DOHH2 (cell line): ENCODE results near the gene BRD8.

ENCODE experiments used
- EZH2phosphoT487 ChIP-seq: fragments of 200-600 bp; sonication (generic); IDR thresholded peaks from 2 replicates; pipeline ENCODE4 v1.6.1; 2017; ENCODE audit warnings: borderline replicate concordance, mild to moderate bottlenecking, antibody characterized with exemption, low read length, moderate library complexity, mixed read lengths
- TF ChIP-seq, protein P1 (sequence below): fragments of 200-600 bp; sonication (generic); IDR thresholded peaks from one replicate; pipeline ENCODE4 v1.5.1; 2014; ENCODE audit warnings: antibody characterized with exemption, mild to moderate bottlenecking, low read depth, low read length; ENCODE audit not compliant: poor library complexity, severe bottlenecking

DNA sequence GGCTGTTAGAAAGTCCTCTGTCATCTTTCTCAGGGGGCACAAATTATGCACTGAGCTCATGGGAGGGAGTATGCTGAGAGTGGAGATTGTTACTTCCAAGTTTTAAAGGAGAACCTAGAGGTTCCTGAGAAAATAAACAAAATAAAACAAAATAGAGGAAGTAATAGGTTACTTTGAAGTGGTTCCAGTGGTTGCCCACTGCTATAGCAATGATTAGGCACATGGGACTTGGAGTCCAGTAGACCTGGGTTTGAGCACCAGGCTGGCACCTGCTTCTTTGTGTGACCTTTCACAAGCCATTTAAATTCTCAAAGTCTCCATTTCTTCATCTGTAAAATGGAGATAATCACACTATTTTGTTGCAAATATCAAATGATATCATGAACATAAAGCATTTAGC is 48.5 kb upstream of the BRD8 start:
- TF ChIP-seq, protein P1, sequence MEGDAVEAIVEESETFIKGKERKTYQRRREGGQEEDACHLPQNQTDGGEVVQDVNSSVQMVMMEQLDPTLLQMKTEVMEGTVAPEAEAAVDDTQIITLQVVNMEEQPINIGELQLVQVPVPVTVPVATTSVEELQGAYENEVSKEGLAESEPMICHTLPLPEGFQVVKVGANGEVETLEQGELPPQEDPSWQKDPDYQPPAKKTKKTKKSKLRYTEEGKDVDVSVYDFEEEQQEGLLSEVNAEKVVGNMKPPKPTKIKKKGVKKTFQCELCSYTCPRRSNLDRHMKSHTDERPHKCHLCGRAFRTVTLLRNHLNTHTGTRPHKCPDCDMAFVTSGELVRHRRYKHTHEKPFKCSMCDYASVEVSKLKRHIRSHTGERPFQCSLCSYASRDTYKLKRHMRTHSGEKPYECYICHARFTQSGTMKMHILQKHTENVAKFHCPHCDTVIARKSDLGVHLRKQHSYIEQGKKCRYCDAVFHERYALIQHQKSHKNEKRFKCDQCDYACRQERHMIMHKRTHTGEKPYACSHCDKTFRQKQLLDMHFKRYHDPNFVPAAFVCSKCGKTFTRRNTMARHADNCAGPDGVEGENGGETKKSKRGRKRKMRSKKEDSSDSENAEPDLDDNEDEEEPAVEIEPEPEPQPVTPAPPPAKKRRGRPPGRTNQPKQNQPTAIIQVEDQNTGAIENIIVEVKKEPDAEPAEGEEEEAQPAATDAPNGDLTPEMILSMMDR = no peak
- TF ChIP-seq EZH2phosphoT487 = no peak
